ENCODE measurements around the gene AGAP1.

Gene AGAP1

DNA sequence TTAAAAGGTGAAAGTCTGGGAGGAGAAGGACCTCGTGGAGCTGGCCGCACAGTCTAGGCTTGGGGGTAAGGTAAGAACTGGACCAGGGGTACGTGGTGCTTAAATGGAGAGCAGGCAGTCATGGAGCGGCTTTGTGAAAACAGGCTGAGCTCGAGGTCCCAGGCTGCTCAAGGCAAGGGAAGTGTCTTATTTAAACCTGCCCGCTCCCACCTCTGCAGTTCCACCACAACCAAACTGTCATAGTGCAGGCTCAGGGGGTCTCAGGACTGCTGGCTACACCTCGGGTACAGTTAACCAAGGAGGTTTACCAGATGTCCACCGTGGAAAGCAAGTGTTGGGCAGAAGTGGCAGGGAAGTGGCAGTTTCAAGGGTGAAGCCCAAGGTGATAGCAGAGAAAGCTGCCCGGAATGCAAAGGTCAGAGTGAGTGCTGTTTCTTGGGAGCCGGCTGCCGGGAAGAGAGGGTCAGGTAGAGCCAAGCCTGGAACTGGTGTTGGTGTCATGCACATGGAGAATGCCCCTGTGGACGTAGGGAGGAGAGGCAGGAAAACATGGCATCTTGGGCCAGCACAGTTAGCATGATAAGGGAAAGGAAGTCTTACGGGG, 471.0 kb downstream of the AGAP1 start:
- in situ Hi-C loops (cut with HindIII; ENCODE audit: low sequenced_read_pairs), result no loop called here

DNA sequence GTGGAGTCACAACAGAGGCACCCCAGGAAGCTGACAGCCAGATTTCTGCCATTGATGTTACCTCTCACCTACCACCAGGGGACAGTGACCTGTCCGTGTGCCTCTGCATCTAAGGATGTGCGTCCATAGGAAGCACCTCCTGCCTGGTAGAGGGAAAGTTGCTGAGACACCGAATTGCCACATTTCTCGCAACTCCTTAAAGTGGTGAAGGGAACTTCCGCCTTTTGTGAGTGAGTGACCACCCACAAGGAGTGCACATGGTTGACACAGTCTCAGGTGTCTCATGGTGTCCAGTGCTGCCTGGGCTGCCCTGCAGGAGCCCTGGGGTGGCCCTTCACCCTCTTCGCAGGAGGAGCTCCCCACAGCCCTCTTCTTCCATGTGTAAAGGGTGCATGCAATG, 472.6 kb downstream of the AGAP1 start:
- in situ Hi-C loops (cut with HindIII; ENCODE audit: low sequenced_read_pairs), result no loop called here

DNA sequence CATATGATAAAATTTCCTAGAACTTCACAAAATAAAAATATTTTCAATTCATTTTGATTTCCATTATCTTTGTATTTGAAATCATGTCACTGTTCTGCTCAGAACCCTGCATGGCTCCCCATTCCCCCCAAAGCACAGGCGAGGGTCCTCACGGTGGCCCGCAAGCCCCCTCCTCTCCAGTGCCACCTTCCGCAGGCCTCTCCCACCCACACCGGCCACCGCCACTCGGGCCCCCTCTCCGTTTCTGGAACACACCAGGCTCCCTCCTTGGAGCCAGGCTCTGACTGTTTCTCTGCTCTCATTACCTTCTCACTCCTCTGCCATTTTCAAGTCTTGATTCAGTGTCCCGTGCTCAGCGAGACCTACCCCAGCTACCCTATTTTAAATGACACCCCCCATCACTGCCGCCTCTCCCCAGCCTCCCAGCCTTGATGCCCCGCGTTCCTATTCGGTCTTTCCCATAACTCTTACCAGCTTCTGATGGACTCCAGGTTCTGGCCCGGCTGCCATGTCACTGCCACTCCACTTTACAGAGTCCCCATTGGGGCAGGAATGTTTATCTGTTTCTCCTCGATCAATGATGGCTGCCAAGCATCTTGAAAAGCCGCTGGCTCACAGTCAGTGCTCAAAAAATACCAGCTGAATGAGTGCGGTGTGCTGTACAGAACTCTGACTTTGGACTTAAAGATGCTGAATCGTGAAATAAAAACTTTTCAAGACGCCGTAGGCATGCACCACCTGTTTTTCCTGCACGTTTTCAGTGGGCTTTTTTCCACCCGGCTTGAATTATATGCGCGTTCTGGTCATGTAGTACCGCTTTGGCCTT, 473.3 kb downstream of the AGAP1 start:
- in situ Hi-C loops (cut with HindIII; ENCODE audit: low sequenced_read_pairs), result no loop called here

DNA sequence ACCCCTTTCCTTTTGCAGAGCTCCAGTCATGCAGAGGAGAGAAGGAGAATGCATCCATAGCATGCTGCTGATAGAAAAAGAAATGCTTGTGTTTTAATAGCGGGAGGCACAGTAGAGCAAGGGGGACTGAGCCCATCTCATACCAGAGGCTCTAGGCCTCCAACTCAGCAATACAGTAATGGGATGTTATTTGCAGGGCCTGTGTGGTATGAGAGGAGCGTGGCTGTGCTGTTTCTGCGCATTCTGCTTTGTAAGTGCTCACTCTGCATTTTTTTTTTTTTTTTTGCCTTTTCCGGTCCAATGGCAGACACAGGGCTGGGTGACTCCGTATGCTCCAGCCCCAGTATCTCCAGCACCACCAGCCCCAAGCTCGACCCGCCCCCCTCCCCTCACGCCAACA, 474.3 kb downstream of the AGAP1 start:
- in situ Hi-C loops (cut with HindIII; ENCODE audit: low sequenced_read_pairs), result no loop called here

DNA sequence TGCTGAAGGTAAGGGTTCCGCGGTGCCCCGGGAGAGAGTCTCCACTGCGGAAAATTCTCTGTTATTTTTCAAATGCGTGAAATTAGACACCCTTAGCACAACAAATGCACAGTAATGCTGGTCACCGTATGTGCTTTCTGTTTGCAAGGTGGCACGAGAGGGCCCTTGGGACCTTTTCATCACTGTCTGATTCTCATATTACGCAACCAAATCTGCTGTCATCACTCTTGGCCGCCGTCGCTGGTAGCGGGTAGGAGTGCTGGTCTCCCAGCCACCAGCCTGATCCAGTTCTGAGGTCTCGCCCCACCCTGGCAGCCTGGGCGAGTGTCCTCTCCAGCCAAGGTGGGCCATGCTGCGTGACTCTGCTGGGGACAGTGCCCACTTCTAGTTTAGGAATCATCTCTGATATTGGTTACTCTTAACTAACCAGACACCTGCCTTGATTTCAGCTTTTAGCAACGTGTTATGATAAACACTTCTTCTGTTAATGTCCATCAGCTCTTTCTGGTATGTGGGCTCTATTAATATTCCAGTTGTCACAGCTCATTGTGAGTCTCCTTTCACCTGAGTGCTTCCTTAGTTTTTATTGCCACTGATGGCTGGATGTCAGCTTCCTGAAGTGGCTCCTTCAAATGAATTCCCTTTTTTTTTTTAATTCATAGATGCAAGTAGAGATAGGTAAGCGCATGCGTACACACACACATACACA, 474.9 kb downstream of the AGAP1 start:
- in situ Hi-C loops (cut with HindIII; ENCODE audit: low sequenced_read_pairs), result no loop called here

DNA sequence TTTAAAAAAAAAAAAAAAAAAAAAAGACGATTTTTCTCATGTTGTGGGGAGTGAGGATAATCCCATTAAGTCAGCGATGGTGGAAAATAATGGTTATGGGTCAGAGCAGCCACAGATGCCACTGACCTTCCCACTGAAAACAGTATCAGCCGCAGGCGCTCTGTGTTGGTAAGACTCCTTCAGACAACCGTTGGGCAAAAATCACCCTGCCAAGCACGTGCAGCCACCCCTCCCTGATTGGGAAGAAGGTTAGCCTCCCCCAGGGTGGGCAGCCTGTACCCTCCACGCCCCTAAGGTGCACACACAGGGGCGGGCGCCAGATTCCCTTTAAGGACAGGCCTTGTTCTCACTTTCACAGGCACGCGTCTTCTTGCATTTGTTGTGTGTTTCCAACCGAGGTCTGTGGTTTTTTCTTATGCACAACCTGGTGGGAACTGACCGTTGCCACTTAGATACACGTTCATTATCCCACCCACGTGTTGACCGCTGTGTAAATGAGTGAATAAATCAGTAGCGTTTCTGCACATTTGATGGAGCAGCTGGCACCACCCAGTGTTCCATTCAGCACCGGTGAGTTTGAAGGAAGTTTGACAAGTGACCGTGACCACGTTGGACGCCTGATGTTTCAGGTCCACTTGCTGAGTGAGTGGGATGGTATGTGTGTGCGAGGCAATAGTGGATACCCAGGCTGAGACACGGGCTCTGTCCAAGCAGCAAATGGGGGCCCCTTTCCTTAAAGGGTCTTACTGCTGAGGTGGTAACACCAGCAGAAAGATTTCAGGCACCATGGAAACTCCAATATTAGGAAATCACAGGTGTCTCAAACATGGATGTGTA, 476.6 kb downstream of the AGAP1 start:
- in situ Hi-C loops (cut with HindIII; ENCODE audit: low sequenced_read_pairs), result no loop called here

DNA sequence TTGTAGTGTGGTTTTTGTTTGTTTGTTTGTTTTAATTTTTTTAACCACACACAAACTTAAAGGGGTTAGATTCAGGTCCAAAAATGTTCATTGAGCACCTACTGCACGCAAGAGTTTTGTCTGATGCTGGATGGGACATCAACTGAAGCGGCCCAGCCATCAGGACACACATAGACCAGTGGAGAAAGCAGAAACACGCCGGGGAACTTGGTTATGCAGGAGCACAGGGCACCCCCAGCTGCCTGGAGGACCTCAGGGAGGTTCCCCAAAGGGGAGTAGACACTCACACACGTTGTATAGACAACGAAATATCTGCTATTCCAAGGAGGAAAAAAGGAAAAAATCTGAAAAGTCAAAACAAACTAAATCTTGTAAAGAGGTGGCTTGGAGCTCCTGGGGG, 482.7 kb downstream of the AGAP1 start:
- in situ Hi-C loops (cut with HindIII; ENCODE audit: low sequenced_read_pairs), result no loop called here

DNA sequence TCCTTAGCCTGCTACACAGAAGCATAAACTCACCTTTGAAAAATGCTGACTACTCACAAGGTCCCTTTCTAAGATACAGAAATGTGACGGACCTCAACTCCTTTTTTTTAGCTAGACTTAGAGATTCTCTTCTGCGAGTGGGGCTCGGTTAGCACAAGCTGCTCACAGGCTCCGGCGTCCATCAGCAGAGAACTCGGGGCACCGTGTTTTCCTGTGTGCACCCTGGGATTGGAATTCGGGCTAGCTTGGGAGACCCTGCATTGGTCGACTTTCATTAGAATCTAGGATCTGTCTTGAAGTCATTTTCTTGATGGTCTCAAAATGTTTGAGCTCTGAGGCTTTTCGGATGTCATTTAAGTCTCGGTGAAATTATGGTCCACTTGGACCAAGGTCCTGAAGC, 483.1 kb downstream of the AGAP1 start:
- in situ Hi-C loops (cut with HindIII; ENCODE audit: low sequenced_read_pairs), result no loop called here

DNA sequence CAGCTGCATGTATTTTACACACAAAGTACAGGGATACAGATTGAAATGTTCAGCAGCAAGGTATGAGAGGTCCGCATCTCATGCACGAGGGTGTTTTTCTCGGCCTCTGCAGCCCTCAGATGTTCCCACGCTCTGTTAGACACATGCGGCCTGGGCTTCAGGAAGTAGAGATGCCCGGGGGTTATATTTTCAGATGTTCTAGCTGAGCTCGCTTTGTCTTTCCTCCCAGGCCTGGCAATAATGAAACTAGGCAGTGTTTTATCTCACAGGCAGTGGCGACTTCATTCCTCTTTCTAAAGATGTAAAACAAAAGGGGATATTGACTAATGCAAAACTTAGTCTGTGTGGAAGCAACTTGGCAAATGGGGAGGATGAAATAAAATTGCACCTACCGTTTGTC, 483.6 kb downstream of the AGAP1 start:
- in situ Hi-C loops (cut with HindIII; ENCODE audit: low sequenced_read_pairs), result no loop called here

DNA sequence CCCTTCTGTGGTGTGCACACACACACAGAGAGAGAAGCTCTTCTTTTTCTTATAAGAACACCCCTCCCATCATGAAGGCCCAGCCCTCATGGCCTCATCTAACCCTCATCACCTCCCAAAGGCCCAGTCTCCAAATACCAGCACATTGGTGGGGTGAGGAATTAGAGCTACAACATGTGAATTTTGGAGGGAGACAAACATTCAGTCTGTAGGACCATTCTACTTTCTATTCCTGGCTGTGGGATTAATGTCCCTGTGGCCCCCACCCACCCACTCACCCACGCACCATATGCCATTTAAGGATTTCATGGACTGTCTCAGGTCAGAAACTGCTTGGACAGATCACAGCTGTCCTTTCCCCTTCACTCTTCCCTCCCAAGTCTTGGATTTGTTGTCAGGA, 484.2 kb downstream of the AGAP1 start:
- in situ Hi-C loops (cut with HindIII; ENCODE audit: low sequenced_read_pairs), result no loop called here

DNA sequence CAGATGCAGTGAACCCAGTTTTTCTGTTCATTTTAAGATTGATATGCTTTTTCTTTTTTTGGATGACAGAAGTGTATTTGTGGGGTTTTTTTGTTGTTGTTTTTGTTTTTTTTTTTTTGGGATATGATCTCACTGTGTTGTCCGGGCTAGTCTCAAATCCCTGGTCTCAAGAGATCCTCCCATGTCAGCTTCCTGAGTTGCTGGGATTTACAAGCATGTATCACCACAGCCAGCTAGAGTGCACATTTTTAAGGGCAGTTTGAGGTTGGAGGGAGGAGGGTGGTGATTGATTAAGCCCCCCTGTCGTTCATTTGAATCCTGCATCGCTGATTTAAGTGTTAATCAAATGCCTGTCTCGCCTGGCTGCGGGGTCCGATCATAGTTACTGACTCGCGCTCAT, 485.2 kb downstream of the AGAP1 start:
- in situ Hi-C loops (cut with HindIII; ENCODE audit: low sequenced_read_pairs), result no loop called here

DNA sequence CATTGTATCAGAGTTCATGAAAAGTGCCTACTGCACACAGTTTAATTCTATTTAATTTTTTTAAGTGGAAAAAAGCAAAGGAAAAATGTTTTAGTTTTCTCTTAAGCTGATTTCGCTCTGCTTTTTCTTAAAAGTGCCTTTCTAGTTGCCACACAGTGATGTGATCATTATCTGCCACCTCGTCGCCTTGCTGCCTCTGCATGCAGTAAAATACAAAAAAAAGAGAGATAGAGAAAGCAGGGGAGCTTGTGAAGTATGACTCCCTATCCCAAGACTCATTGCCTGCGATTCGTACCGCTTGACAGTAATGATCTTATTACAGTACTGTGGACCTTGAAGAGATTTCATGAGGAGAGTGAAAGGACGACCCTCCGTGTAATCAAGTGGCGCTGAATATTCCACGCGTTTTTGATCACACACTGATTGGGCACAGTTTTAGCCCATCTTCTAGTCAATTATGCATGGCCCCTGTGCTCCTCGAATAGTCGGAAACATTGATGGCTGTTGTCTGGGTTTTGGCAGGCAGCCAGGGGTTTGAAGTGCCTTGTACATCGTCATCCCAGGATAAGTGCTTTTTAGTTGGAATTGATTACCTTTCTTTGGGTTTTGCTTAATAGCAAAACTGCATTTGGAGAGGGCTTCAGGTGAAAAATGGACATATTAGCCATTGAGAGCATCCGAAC, 486.1 kb downstream of the AGAP1 start:
- in situ Hi-C loops (cut with HindIII; ENCODE audit: low sequenced_read_pairs), result no loop called here

DNA sequence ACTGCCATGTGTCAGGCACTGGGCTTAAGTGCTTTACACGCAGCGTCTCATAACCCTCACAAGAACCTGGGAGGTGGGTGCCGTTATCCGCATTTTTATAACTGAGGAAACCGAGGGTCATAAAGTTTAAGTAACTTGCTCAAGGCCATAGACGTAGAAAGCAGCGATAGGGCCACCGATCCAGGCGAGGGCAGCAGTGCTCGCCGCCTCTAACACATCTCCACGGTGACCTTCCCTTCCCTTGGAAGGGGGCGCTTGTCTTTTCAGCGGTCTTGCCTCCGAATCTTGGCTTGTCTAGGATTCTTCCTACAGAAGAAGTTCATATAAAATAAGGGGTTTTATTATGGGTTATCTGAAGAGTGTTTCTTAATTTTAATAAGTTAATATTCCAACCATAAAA, 487.8 kb downstream of the AGAP1 start:
- in situ Hi-C loops (cut with HindIII; ENCODE audit: low sequenced_read_pairs), result no loop called here

DNA sequence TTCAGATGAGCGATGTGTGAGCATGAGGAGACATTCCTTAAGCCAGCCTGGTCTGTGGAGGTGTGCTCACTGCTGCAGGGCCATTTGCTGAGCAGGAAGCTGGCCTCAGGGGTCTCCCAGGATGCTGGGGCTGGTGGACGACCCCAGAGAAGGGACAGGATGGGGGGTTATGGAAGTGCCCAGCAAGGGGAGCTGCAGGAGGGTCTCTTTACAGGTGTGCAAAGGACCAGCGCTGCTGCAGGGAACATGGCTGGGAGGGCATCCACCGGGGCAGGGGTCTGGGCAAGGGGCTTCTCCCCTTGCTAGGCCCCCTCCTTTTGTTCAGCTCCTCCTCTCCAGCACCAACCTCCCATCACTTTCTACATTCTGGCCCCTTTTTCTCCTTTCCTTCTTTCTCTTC, 489.2 kb downstream of the AGAP1 start:
- in situ Hi-C loops (cut with HindIII; ENCODE audit: low sequenced_read_pairs), result no loop called here

DNA sequence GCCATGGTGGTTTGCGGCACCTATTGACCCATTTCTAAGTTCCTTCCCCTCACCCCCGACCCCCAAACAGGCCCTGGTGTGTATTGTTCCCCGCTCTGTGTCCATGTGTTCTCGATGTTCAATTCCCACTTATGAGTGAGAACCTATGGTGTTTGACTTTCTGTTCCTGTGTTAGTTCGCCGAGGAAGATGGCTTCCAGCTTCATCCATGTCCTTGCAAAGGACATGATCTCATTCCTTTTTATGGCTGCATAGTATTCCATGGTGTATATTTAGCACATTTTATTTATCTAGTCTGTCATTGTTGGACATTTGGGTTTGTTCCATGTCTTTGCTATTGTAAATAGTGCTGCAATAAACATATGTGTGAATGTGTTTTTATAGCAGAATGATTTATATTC, 490.7 kb downstream of the AGAP1 start:
- in situ Hi-C loops (cut with HindIII; ENCODE audit: low sequenced_read_pairs), result no loop called here

DNA sequence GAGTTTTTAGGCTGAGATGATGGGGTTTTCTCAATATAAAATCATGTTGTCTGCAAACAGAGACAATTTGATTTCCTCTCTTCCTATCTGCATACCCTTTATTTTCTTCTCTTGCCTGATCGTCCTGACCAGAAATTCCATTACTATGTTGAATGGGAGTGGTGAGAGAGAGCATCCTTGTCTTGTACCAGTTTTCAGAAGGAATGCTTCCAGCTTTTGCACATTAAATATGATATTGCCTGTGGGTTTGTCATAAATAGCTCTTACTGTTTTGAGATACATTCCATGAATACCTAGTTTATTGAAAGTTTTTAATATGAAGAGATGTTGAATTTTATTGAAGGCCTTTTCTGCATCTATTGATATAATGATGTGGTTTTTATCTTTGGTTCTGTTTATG, 492.5 kb downstream of the AGAP1 start:
- in situ Hi-C loops (cut with HindIII; ENCODE audit: low sequenced_read_pairs), result no loop called here

DNA sequence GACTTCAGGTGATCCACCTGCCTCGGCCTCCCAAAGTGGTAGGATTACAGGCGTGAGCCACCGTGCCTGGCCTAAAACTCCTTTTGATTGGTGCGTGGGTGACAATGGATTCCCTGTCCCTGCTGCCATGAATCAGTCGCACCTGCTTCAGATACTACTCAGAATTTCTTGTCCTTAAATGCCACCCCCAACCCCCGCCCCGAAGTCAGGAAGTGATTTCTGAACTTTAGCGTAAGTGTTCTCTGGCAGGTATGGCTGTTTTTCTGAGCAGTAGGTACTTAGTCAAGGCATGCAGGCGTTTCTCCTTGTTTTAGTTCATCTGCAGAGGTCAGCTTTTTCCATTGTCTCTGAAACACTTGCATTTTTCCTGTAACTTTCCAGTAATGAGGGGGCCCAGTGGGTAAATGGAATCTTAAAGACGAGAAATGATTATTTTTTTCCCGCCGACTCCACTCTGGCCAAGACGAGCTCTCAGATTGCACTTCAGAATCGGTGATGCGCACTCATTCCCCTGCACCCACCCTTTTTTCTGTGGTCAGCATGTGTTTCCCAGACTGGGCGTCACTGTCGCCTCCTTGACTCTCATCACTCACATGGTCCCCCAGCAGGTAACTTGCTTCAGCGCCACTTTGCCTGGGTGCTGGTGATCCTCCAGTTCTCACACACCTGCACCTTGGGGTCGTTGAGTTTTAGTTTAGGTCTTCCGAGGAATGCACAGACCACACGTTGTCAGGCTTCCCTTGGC, 494.6 kb downstream of the AGAP1 start:
- in situ Hi-C loops (cut with HindIII; ENCODE audit: low sequenced_read_pairs), result no loop called here

DNA sequence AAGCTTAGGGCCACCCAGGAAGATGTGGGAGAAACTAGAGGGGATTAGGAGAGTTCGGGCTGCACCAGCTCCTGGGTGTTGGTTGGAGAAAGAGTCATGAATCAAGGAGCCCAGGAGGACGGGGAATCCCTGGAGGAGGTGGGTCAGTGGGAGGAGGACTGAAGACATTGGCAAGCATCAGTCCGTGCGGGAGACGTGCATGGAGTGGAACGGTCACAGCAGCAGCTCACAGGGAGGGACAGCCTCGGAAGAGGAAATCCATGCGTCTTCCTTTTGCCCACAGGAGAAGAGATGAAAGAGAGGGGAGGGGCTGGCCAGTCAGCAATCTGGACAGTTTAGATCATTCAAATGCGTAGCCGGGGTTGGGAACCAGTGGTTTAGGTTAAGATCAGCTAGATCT, 495.7 kb downstream of the AGAP1 start:
- in situ Hi-C loops (cut with HindIII; ENCODE audit: low sequenced_read_pairs), result no loop called here

DNA sequence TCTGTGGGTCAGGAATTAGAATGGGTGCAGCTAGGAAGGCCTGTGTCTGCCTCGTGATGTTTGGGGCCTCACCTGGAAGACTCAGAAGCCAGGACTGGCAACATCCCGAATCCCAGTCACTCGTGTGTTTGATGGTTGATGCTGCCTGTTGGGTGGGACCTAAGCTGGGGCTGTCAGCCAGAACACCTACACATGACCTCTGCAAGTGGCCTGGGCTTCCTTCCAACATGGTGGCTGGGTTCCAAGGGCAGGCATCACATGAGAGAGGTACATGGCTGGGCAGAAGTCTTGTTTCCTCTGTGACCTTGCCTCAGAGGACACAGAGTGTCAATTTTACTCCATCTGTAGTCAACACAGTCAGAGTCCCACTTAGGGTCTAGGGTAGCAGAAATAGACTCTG, 496.5 kb downstream of the AGAP1 start:
- in situ Hi-C loops (cut with HindIII; ENCODE audit: low sequenced_read_pairs), result no loop called here

DNA sequence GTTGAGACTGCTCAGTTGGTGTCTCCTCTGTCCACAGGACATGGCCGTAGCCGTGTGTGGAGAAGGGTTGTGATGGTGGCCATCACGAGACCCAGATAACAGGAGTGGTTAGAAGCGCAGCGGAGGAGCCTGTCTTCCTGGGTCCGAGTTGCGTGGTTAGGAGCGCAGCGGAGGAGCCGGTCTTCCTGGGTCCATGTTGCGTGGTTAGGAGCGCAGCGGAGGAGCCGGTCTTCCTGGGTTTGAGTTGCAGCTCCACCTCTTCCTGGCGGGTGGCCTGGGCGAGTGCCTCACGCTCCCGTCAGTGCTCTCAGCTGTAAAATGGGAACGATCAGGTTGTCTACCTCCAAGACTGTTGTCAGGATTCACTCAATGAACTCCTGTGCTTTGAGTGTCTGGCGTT, 498.2 kb downstream of the AGAP1 start:
- in situ Hi-C loops (cut with HindIII; ENCODE audit: low sequenced_read_pairs), result no loop called here

Data from DLD1 (cell line).